ENCODE measurements around the gene NCKAP5.

NCKAP5 gene

DNA sequence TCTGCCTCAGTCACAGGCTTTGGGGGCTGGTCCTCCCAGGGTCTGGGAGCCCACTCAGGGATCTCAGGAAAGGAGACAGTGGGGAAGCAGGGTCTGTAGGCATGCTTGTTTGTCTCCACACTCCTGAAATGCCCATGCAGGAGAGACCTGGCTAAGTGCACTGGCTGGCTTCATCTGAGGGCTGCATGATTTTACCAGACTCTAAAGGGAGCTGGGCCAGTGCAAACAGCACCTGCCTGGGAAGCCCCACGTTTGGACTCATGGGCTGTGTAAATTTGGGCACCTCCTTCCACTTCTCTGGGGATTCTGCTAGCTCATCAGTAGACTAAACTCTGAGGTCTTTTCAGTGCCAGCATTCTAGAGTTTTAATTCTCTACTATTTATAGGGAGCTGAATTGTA, 931.9 kb downstream of the NCKAP5 start:
- DNase-seq (ENCODE audit: low spot score): no peak
- TF ChIP-seq, protein P1, sequence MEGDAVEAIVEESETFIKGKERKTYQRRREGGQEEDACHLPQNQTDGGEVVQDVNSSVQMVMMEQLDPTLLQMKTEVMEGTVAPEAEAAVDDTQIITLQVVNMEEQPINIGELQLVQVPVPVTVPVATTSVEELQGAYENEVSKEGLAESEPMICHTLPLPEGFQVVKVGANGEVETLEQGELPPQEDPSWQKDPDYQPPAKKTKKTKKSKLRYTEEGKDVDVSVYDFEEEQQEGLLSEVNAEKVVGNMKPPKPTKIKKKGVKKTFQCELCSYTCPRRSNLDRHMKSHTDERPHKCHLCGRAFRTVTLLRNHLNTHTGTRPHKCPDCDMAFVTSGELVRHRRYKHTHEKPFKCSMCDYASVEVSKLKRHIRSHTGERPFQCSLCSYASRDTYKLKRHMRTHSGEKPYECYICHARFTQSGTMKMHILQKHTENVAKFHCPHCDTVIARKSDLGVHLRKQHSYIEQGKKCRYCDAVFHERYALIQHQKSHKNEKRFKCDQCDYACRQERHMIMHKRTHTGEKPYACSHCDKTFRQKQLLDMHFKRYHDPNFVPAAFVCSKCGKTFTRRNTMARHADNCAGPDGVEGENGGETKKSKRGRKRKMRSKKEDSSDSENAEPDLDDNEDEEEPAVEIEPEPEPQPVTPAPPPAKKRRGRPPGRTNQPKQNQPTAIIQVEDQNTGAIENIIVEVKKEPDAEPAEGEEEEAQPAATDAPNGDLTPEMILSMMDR (IDR thresholded peaks at IDR 0.05; ENCODE audit: borderline replicate concordance, control extremely low read depth, extremely low read depth, insufficient read depth, missing control alignments): no peak
- in situ Hi-C loops (cut with MboI; ENCODE audit: low sequenced_read_pairs, unreplicated experiment): no loop called here

- in situ Hi-C loops (cut with MboI; ENCODE audit: low sequenced_read_pairs, unreplicated experiment): no loop called here
- DNase-seq (ENCODE audit: low spot score): no peak
- TF ChIP-seq, protein P1 (IDR thresholded peaks at IDR 0.05; ENCODE audit: borderline replicate concordance, control extremely low read depth, extremely low read depth, insufficient read depth, missing control alignments): no peak
Observed at GRCh38 chr2:132633635-132634034, 934.6 kb downstream of the NCKAP5 start.

GRCh38 chr2:132632000-132632649, 936.1 kb downstream of the NCKAP5 start:
- TF ChIP-seq, protein P1 (IDR thresholded peaks at IDR 0.05; ENCODE audit: borderline replicate concordance, control extremely low read depth, extremely low read depth, insufficient read depth, missing control alignments): no peak

DNA sequence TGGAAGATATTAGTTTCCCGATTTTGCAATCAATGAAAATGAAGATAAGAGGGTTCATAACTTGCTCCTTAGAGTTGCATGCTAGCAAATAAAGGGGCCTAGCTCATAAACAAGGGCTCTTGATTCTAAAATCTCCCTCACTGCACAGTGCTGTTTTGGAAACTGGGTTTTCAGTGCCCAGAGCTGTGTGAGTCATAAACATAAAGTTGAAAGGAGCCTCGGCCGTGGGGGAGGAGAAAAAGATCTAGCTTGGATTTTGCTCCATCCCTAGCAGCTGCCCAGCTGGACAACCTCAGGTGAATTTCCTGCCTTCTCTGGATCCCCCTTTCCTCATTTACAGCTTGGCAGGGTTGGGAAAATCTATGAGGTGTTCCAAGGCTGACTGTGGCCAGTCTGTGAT, 940.7 kb downstream of the NCKAP5 start:
- TF ChIP-seq, protein P1 (IDR thresholded peaks at IDR 0.05; ENCODE audit: borderline replicate concordance, control extremely low read depth, extremely low read depth, insufficient read depth, missing control alignments): no peak
- no peak for DNase-seq (ENCODE audit: low spot score)
- in situ Hi-C loops (cut with MboI; ENCODE audit: low sequenced_read_pairs, unreplicated experiment): no loop called here

More at GRCh38 chr2:132632000-132632649, 936.1 kb downstream of the NCKAP5 start:
- DNase-seq (ENCODE audit: low spot score): no peak
- in situ Hi-C loops (cut with MboI; ENCODE audit: low sequenced_read_pairs, unreplicated experiment): no loop called here

DNA sequence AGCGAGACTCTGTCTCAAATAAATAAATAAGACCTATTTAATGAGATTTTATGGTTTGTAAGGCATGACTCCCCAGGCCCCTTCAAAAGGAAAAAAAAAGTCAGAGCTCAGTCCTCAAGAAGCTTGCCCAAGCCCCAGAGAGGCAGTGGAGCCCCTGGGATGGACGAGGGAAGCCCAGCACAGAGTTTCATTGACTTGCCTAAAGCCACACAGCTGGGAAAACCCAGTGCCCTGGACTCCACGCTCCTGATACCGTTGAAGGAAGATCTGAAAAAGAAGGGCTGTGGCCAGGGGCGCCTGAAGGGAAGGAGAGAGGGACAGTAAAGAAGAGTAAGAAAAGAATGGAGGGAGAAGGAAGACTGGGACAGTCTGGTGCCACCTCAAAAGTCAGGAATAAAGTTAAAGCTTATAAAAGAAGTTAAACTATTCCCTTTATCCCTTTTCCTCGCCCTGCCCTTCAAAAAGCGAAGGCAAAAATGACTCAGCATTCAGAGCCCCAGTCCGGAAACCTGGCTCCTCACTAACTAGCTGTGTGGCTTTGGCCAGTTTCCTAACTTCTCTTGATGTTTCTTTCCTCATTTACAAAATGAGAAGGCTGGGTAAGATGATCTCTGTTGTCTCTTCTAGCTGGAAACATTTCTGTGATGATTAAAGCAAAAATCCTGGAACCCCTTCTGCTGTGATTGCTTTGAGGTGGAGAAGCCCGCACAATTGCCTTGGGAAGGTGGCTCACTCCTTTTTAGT, 945.0 kb downstream of the NCKAP5 start:
- in situ Hi-C loops (cut with MboI; ENCODE audit: low sequenced_read_pairs, unreplicated experiment): no loop called here
- DNase-seq (ENCODE audit: low spot score): no peak
- TF ChIP-seq, protein P1 (IDR thresholded peaks at IDR 0.05; ENCODE audit: borderline replicate concordance, control extremely low read depth, extremely low read depth, insufficient read depth, missing control alignments): no peak
